ENCODE measurements around the gene TLL1. TPM values are rescaled to one million over a fixed set of nuclear protein-coding genes. Genes with fewer than 3 reads are reported as not detected.

The TLL1 gene
- total and polyA plus RNA-seq, 10 donors, result 0.07 to 1.1 (median 0.21) TPM

GRCh38 chr4:166003811-166004210, 130.8 kb downstream of the TLL1 start:
- Histone ChIP-seq H3K27ac (no peak overlapping the region), H3K9me3 (no peaks in the 10 kb centered on the region), H3K36me3 (no peaks in the 10 kb centered on the region), H3K4me1 (no peaks in the 10 kb centered on the region), H3K27me3 (replicated peaks in 1 of 7) (no peaks in the 10 kb centered on the region), H3K4me3 (no peak overlapping the region)
- intact Hi-C loops (cut with DNase I; ENCODE audit: low total_unique reads), result no loop called here
- TF ChIP-seq CTCF (IDR thresholded peaks at IDR 0.05 in 8 of 11, conservative IDR thresholded peaks at IDR 0.05 in 3 of 11) (no peak), POLR2AphosphoS5 (IDR thresholded peaks at IDR 0.05) (no peak), POLR2A (IDR thresholded peaks at IDR 0.05) (no peak)
- DNase-seq, result no peak
- WGBS, 5 donors, result 70 to 88% (median 80%) methylated on average over 2 of the region's 2 CpGs

- WGBS, 5 donors, result 85 to 92% (median 88%) methylated on average over 2 of the region's 2 CpGs
- Histone ChIP-seq H3K9me3 (peaks cover 0 to 8% (median 0%) of the 10 kb centered on the region in 8 donors), H3K27ac (no peak overlapping the region), H3K4me1 (no peaks in the 10 kb centered on the region), H3K4me3 (no peak overlapping the region), H3K36me3 (no peaks in the 10 kb centered on the region), H3K27me3 (replicated peaks in 1 of 7) (no peaks in the 10 kb centered on the region)
- DNase-seq, result no peak
- TF ChIP-seq POLR2A (IDR thresholded peaks at IDR 0.05) (no peak), POLR2AphosphoS5 (IDR thresholded peaks at IDR 0.05) (no peak), CTCF (IDR thresholded peaks at IDR 0.05 in 8 of 11, conservative IDR thresholded peaks at IDR 0.05 in 3 of 11) (no peak)
- intact Hi-C loops (cut with DNase I; ENCODE audit: low total_unique reads), result no loop called here
Observed at GRCh38 chr4:166006217-166006616, 133.2 kb downstream of the TLL1 start.

- intact Hi-C loops (cut with DNase I; ENCODE audit: low total_unique reads), result no loop called here
- H3K9me3 ChIP-seq, result peaks cover 0 to 10% (median 0%) of the 10 kb centered on the region in 8 donors
- H3K27me3 ChIP-seq (replicated peaks in 1 of 7), result no peaks in the 10 kb centered on the region
- no peaks in the 10 kb centered on the region for H3K36me3 ChIP-seq
- 46 to 70% (median 56%) methylated on average over 1 of the region's 1 CpG for WGBS, 5 donors
- no peak overlapping the region for H3K27ac ChIP-seq
- no peaks in the 10 kb centered on the region for H3K4me1 ChIP-seq
- no peak for TF ChIP-seq POLR2A (IDR thresholded peaks at IDR 0.05)
- TF ChIP-seq POLR2AphosphoS5 (IDR thresholded peaks at IDR 0.05), result no peak
- no peak for TF ChIP-seq CTCF (IDR thresholded peaks at IDR 0.05 in 8 of 11, conservative IDR thresholded peaks at IDR 0.05 in 3 of 11)
- DNase-seq, result no peak
- no peak overlapping the region for H3K4me3 ChIP-seq
Observed at GRCh38 chr4:166008510-166008909, 135.5 kb downstream of the TLL1 start.

GRCh38 chr4:166012129-166013030, 139.3 kb downstream of the TLL1 start:
- peaks cover 0 to 10% (median 0%) of the 10 kb centered on the region in 8 donors for H3K9me3 ChIP-seq

More at GRCh38 chr4:166012129-166013030, 139.3 kb downstream of the TLL1 start:
- H3K27ac ChIP-seq, result no peak overlapping the region
- H3K4me1 ChIP-seq, result no peaks in the 10 kb centered on the region
- no peak for DNase-seq
- no peak overlapping the region for H3K4me3 ChIP-seq
- intact Hi-C loops (cut with DNase I; ENCODE audit: low total_unique reads), result no loop called here
- 56 to 66% (median 60%) methylated on average over 2 of the region's 2 CpGs for WGBS, 5 donors
- H3K27me3 ChIP-seq (replicated peaks in 1 of 7), result no peaks in the 10 kb centered on the region
- H3K36me3 ChIP-seq, result no peaks in the 10 kb centered on the region
- TF ChIP-seq POLR2A (IDR thresholded peaks at IDR 0.05) (no peak), CTCF (IDR thresholded peaks at IDR 0.05 in 8 of 11, conservative IDR thresholded peaks at IDR 0.05 in 3 of 11) (no peak), POLR2AphosphoS5 (IDR thresholded peaks at IDR 0.05) (no peak)

All from spleen (tissue), 11 donors.